ENCODE data around the gene TIMP2. TPM values are rescaled to one million over a fixed set of nuclear protein-coding genes. Genes with fewer than 3 reads are reported as not detected.

Gene TIMP2
- total RNA-seq, 2 experiments from 2014 or later, result 0.54 TPM; not detected in 1

- Histone ChIP-seq H2AFZ (ENCODE audit: low read length) (no peak overlapping the region), H3K9me2 (ENCODE audit: insufficient read depth, low read length) (no peaks in the 10 kb centered on the region), H3K4me1 (ENCODE audit: insufficient read depth, low read length, poor library complexity, severe bottlenecking) (peaks cover 8% of the 10 kb centered on the region), H3K9me3 (ENCODE audit: low read length) (no peaks in the 10 kb centered on the region), H3K4me2 (ENCODE audit: low read length) (no peak overlapping the region), H3K27ac (ENCODE audit: low read depth, low read length, poor library complexity, severe bottlenecking) (no peak overlapping the region), H3K4me3 (ENCODE audit: low read depth, low read length, poor library complexity, severe bottlenecking) (no peak overlapping the region), H4K20me1 (ENCODE audit: insufficient read depth, low read length) (no peaks in the 10 kb centered on the region), H3K79me2 (ENCODE audit: insufficient read depth, low read depth, low read length) (no peaks in the 10 kb centered on the region), H3K36me3 (ENCODE audit: insufficient read depth, low read length) (no peaks in the 10 kb centered on the region)
- TF ChIP-seq EZH2phosphoT487 (IDR thresholded peaks at IDR 0.05; ENCODE audit: borderline replicate concordance, low read depth, low read length), result no peak
- TF ChIP-seq, protein P1, sequence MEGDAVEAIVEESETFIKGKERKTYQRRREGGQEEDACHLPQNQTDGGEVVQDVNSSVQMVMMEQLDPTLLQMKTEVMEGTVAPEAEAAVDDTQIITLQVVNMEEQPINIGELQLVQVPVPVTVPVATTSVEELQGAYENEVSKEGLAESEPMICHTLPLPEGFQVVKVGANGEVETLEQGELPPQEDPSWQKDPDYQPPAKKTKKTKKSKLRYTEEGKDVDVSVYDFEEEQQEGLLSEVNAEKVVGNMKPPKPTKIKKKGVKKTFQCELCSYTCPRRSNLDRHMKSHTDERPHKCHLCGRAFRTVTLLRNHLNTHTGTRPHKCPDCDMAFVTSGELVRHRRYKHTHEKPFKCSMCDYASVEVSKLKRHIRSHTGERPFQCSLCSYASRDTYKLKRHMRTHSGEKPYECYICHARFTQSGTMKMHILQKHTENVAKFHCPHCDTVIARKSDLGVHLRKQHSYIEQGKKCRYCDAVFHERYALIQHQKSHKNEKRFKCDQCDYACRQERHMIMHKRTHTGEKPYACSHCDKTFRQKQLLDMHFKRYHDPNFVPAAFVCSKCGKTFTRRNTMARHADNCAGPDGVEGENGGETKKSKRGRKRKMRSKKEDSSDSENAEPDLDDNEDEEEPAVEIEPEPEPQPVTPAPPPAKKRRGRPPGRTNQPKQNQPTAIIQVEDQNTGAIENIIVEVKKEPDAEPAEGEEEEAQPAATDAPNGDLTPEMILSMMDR (conservative IDR thresholded peaks at IDR 0.05; ENCODE audit: low read length), result peak; percentile 99
- intact Hi-C loops (cut with micrococcal nuclease; ENCODE audit: unreplicated experiment), result loop anchor here (1.0 kb wide), 2 partner anchors 106 to 474 kb away; no protein-coding TSS in a partner anchor
- CTCF ChIA-PET (ENCODE audit: unreplicated experiment), result interaction anchor here (0.6 to 1.5 kb wide), 4 partner anchors 18 to 1659 kb away, joined by 3 to 5 read pairs (median 4); no protein-coding TSS in a partner anchor
- BruUV-seq (replicated peaks), result no TSS peak
- POLR2A ChIA-PET, result no interaction called here
- DNase-seq (ENCODE audit: low spot score), result peak; percentile 85
Measured at GRCh38 chr17:78970834-78971755, 45.9 kb upstream of the TIMP2 start.

DNA sequence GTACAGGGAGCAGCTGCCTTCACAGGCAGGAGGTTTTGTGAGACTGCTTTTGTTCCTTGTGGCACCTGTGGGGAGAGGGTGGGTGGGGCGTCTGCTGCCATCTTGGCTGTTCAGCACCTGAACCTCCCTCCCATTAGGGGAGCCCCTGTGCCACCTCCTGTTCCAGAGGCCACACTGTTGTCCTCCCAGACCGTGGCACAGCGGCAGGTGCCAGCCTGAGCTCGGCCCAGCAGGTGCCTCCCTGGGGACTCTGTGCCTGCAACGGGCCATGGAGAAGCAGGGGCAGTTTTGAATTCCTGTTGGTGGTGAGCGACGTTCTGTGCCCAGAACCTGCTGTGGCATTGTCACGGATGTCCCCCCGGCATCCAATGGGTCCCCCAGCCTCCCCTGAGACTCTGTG, 44.7 kb upstream of the TIMP2 start:
- Histone ChIP-seq H2AFZ (ENCODE audit: low read length) (no peak overlapping the region), H3K36me3 (ENCODE audit: insufficient read depth, low read length) (no peaks in the 10 kb centered on the region), H3K4me2 (ENCODE audit: low read length) (no peak overlapping the region), H4K20me1 (ENCODE audit: insufficient read depth, low read length) (no peaks in the 10 kb centered on the region), H3K79me2 (ENCODE audit: insufficient read depth, low read depth, low read length) (no peaks in the 10 kb centered on the region), H3K4me3 (ENCODE audit: low read depth, low read length, poor library complexity, severe bottlenecking) (no peak overlapping the region), H3K9me2 (ENCODE audit: insufficient read depth, low read length) (no peaks in the 10 kb centered on the region), H3K4me1 (ENCODE audit: insufficient read depth, low read length, poor library complexity, severe bottlenecking) (peaks cover 12% of the 10 kb centered on the region), H3K9me3 (ENCODE audit: low read length) (no peaks in the 10 kb centered on the region), H3K27ac (ENCODE audit: low read depth, low read length, poor library complexity, severe bottlenecking) (no peak overlapping the region)
- no TSS peak for BruUV-seq (replicated peaks)
- ChIA-PET POLR2A (interaction anchor here (0.6 kb wide), 2 partner anchors 16 to 154 kb away, joined by 3 read pairs; no protein-coding TSS in a partner anchor), CTCF (ENCODE audit: unreplicated experiment) (no interaction called here)
- no peak for DNase-seq (ENCODE audit: low spot score)
- intact Hi-C loops (cut with micrococcal nuclease; ENCODE audit: unreplicated experiment), result no loop called here
- TF ChIP-seq EZH2phosphoT487 (IDR thresholded peaks at IDR 0.05; ENCODE audit: borderline replicate concordance, low read depth, low read length), result no peak
- TF ChIP-seq, protein P1 (conservative IDR thresholded peaks at IDR 0.05; ENCODE audit: low read length), result no peak

All from OCI-LY7 (cell line).